Measurements from ENCODE around the gene C10orf88. TPM values are rescaled to one million over a fixed set of nuclear protein-coding genes. Genes with fewer than 3 reads are reported as not detected.

Gene C10orf88
- total RNA-seq, 1 donor = 7.8 TPM

- no peak for TF ChIP-seq CTCF (IDR thresholded peaks at IDR 0.05; ENCODE audit: insufficient read depth, low read length)
- no peak for DNase-seq (ENCODE audit: low read depth)
- no peak overlapping the region for H3K4me3 ChIP-seq (ENCODE audit: low read depth, low read length)
These were observed 43.8 kb upstream of the C10orf88 start for GRCh38 chr10:122997864-122998263.

GRCh38 chr10:122995936-122996335 lies 41.9 kb upstream of the C10orf88 start:
- TF ChIP-seq CTCF (IDR thresholded peaks at IDR 0.05; ENCODE audit: insufficient read depth, low read length) = no peak
- DNase-seq (ENCODE audit: low read depth) = no peak
- H3K4me3 ChIP-seq (ENCODE audit: low read depth, low read length) = no peak overlapping the region

- no peak for TF ChIP-seq CTCF (IDR thresholded peaks at IDR 0.05; ENCODE audit: insufficient read depth, low read length)
- no peak overlapping the region for H3K4me3 ChIP-seq (ENCODE audit: low read depth, low read length)
- DNase-seq (ENCODE audit: low read depth) = no peak
These were observed 39.8 kb upstream of the C10orf88 start for GRCh38 chr10:122993797-122994336.

GRCh38 chr10:122992031-122992585 lies 38.1 kb upstream of the C10orf88 start:
- TF ChIP-seq CTCF (IDR thresholded peaks at IDR 0.05; ENCODE audit: insufficient read depth, low read length) = no peak
- H3K4me3 ChIP-seq (ENCODE audit: low read depth, low read length) = no peak overlapping the region
- no peak for DNase-seq (ENCODE audit: low read depth)

GRCh38 chr10:122990278-122990677 lies 36.3 kb upstream of the C10orf88 start:
- TF ChIP-seq CTCF (IDR thresholded peaks at IDR 0.05; ENCODE audit: insufficient read depth, low read length) = no peak
- no peak overlapping the region for H3K4me3 ChIP-seq (ENCODE audit: low read depth, low read length)
- no peak for DNase-seq (ENCODE audit: low read depth)

- H3K4me3 ChIP-seq (ENCODE audit: low read depth, low read length) = no peak overlapping the region
- DNase-seq (ENCODE audit: low read depth) = no peak
- no peak for TF ChIP-seq CTCF (IDR thresholded peaks at IDR 0.05; ENCODE audit: insufficient read depth, low read length)
These were observed 34.5 kb upstream of the C10orf88 start for GRCh38 chr10:122988501-122988900.

- TF ChIP-seq CTCF (IDR thresholded peaks at IDR 0.05; ENCODE audit: insufficient read depth, low read length) = no peak
- no peak overlapping the region for H3K4me3 ChIP-seq (ENCODE audit: low read depth, low read length)
- no peak for DNase-seq (ENCODE audit: low read depth)
These were observed 32.3 kb upstream of the C10orf88 start for GRCh38 chr10:122986335-122986734.
